Measurements from ENCODE around the gene DNAJC7.

DNA sequence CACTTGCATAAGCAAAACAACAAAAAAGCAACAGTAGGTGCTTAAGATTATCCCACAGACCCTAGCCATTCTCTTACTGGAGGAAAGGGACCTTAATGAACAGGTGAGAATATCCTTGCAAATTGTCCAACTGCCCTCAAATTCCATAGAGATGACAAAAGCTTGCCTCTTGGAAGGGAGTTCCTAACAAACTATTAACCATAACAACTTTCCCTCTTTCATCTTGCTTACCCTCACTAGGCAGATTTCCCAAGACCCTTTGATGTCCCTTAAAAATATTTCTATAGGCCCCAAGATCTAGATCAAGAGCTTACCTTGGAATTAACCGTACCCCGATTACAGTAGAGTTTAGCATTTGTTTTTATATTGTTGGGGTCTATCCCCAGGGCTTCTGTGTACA, 28.8 kb downstream of the DNAJC7 start:
- TF ChIP-seq, protein P1, sequence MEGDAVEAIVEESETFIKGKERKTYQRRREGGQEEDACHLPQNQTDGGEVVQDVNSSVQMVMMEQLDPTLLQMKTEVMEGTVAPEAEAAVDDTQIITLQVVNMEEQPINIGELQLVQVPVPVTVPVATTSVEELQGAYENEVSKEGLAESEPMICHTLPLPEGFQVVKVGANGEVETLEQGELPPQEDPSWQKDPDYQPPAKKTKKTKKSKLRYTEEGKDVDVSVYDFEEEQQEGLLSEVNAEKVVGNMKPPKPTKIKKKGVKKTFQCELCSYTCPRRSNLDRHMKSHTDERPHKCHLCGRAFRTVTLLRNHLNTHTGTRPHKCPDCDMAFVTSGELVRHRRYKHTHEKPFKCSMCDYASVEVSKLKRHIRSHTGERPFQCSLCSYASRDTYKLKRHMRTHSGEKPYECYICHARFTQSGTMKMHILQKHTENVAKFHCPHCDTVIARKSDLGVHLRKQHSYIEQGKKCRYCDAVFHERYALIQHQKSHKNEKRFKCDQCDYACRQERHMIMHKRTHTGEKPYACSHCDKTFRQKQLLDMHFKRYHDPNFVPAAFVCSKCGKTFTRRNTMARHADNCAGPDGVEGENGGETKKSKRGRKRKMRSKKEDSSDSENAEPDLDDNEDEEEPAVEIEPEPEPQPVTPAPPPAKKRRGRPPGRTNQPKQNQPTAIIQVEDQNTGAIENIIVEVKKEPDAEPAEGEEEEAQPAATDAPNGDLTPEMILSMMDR (IDR thresholded peaks at IDR 0.05): no peak
- TF ChIP-seq EZH2 (IDR thresholded peaks at IDR 0.05): no peak

Measured in neural progenitor cell (in vitro differentiated cells).